ENCODE results near the gene TSPAN9. TPM values are rescaled to one million over a fixed set of nuclear protein-coding genes. Genes with fewer than 3 reads are reported as not detected.

TSPAN9 gene
- total and polyA plus RNA-seq, 9 donors, result 24.9 to 72.3 (median 55.7) TPM

- WGBS, 3 donors, result 63 to 73% (median 70%) methylated on average over 22 of the region's 22 CpGs
- TF ChIP-seq CTCF (IDR thresholded peaks at IDR 0.05) (no peak), POLR2A (IDR thresholded peaks at IDR 0.05) (no peak), EP300 (IDR thresholded peaks at IDR 0.05) (no peak)
- intact Hi-C loops (cut with DNase I), result no loop called here
- no peak overlapping the region for H3K27ac ChIP-seq
- H3K4me1 ChIP-seq (ENCODE audit: insufficient read depth), result peaks cover 15% of the 10 kb centered on the region
- H3K36me3 ChIP-seq, result no peaks in the 10 kb centered on the region
- H3K27me3 ChIP-seq, result no peaks in the 10 kb centered on the region
- H3K4me3 ChIP-seq, result no peak overlapping the region
- H3K9me3 ChIP-seq, result no peaks in the 10 kb centered on the region
- no peak for DNase-seq
Observed at GRCh38 chr12:3168223-3169221, 91.3 kb downstream of the TSPAN9 start.

GRCh38 chr12:3170423-3171194 lies 93.4 kb downstream of the TSPAN9 start:
- WGBS, 3 donors, result 77 to 87% (median 84%) methylated on average over 20 of the region's 20 CpGs

GRCh38 chr12:3171195-3171591 lies 94.0 kb downstream of the TSPAN9 start:
- TF ChIP-seq EP300 (IDR thresholded peaks at IDR 0.05), result no peak
- TF ChIP-seq CTCF (IDR thresholded peaks at IDR 0.05), result no peak
- TF ChIP-seq POLR2A (IDR thresholded peaks at IDR 0.05), result no peak
- no peaks in the 10 kb centered on the region for H3K9me3 ChIP-seq
- intact Hi-C loops (cut with DNase I), result loop anchor here in 1 of 4 donors (10.0 kb wide), 1 partner anchor 1974 kb away; no protein-coding TSS in a partner anchor
- no peak overlapping the region for H3K27ac ChIP-seq
- H3K36me3 ChIP-seq, result no peaks in the 10 kb centered on the region
- H3K4me3 ChIP-seq, result no peak overlapping the region
- peaks cover 3% of the 10 kb centered on the region for H3K4me1 ChIP-seq (ENCODE audit: insufficient read depth)
- DNase-seq, result no peak
- H3K27me3 ChIP-seq, result no peaks in the 10 kb centered on the region
- WGBS, 3 donors, result 66 to 68% (median 68%) methylated on average over 4 of the region's 4 CpGs

More at GRCh38 chr12:3170423-3171194, 93.4 kb downstream of the TSPAN9 start:
- H3K27ac ChIP-seq, result no peak overlapping the region
- no peaks in the 10 kb centered on the region for H3K27me3 ChIP-seq
- DNase-seq, result no peak
- no peak overlapping the region for H3K4me3 ChIP-seq
- H3K4me1 ChIP-seq (ENCODE audit: insufficient read depth), result peaks cover 5% of the 10 kb centered on the region
- intact Hi-C loops (cut with DNase I), result loop anchor here in 1 of 4 donors (10.0 kb wide), 1 partner anchor 1974 kb away; no protein-coding TSS in a partner anchor
- no peaks in the 10 kb centered on the region for H3K36me3 ChIP-seq
- no peaks in the 10 kb centered on the region for H3K9me3 ChIP-seq
- TF ChIP-seq EP300 (IDR thresholded peaks at IDR 0.05) (no peak), CTCF (IDR thresholded peaks at IDR 0.05) (no peak), POLR2A (IDR thresholded peaks at IDR 0.05) (no peak)
